Hematopoietic multipotent progenitor cell treated with erythropoietin and hydrocortisone succinate and interleukin-3 and kit ligand, for 4 days (in vitro differentiated cells): ENCODE data around the gene CHRNB4.
"Not testable (repeated sequence)": the region's sequence is repeated elsewhere in the genome, so short reads cannot be mapped to it uniquely, and the experiment has no call there.

Experiments used
- DNase-seq: peaks from one replicate; pipeline ENCODE4 v3.0.0-alpha.2; 2015

The CHRNB4 gene

DNA sequence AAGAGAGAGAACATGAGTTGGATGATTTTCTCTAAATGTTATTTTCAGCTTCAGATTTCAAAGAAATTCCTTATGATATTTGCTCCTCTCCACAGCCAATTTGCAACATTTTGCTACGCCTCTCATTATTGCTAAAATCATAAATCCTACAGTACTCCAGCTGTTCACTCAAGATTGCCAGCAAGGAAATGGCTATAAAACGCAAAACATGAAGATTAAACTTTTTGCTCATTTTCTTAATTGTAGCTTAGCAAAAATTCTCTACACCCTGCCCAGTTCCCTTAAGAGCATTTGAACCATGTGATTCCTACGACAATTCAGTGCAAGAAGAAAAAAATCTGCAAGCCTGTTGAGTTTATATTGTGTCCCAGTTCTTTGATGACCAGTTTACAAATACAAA, 27.0 kb downstream of the CHRNB4 start:
- DNase-seq, result no peak

DNA sequence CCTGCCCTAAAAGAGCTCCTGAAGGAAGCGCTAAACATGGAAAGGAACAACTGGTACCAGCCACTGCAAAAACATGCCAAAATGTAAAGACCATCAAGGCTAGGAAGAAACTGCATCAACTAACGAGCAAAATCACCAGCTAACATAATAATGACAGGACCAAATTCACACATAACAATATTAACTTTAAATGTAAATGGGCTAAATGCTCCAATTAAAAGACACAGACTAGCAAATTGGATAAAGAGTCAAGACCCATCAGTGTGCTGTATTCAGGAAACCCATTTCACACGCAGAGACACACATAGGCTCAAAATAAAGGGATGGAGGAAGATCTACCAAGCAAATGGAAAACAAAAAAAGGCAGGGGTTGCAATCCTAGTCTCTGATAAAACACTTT, 31.5 kb downstream of the CHRNB4 start:
- DNase-seq, result not testable (repeated sequence)

DNA sequence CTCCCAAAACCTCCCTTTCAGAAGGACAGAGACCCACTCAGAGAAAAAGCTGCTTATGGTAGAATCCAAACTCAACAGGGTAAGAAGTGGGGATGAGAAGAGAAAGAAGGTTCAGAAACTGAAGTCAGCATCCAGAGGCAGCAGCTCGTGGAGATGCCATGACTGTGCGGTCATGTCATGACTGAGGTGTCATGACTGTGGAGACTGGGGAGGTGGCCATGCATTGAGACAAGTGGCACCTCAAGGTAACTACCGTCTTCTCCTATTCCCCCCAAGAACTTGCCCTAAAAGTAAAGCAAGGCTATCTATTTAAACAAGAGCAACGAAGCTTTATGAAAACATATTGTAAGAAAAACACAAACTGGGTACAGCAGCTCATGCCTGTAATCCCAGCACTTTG, 35.3 kb downstream of the CHRNB4 start:
- DNase-seq, result no peak

DNA sequence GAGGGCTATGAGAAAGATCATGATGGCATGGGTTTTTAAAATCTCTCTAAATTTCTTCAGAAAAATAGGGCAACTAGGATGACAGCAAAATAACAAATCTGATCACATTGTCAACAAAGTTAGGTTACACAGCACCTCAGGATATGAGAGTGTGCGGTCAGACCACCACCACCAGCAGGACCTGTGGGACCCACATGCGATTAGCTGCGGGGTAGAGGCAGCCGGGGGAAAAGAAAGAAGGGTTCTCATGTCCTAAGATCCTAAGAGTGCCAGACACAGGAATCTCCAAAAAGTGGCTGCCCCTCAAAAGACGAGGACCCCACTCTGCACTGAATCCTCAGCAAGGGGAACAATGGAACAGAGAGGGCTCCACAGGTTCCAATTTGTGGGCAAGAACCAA, 35.8 kb downstream of the CHRNB4 start:
- no peak for DNase-seq

DNA sequence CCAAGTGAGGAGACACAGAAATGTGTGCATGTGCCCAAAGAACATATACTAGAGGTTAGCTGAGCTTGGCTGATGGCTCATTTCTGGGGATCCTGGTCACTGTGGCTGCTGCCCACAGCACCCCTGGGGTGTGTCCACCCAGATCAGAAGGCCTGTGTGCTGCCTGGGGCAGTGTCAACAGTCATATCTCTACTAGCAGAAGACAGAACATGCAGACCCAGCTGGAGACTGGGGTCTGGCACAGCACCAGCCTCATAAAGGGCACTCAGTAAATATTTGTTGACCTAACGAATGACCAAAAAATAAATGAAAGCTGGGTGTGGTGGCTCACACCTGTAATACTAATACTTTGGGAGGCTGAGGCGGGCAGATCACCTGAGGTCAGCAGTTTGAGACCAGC, 36.6 kb downstream of the CHRNB4 start:
- no peak for DNase-seq

DNA sequence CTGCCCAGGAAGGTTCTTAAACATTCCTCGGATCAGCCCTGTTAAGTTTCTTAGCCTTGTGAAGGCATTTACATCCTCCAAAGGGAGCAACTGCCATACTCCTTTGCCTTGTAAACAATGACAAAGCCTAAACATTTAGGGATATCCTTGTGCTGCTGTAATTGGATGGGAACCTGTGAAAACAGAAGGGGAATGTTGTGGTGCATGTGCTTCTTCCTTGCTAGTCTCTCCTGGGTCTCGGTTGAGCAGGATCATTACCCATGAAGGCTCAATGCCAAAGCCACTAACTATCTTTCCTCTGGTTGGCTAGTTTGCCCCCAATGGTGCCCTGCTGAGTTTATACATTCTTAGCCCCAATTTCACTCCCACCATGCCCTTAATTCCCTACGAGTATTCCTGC, 37.5 kb downstream of the CHRNB4 start:
- DNase-seq, result no peak

DNA sequence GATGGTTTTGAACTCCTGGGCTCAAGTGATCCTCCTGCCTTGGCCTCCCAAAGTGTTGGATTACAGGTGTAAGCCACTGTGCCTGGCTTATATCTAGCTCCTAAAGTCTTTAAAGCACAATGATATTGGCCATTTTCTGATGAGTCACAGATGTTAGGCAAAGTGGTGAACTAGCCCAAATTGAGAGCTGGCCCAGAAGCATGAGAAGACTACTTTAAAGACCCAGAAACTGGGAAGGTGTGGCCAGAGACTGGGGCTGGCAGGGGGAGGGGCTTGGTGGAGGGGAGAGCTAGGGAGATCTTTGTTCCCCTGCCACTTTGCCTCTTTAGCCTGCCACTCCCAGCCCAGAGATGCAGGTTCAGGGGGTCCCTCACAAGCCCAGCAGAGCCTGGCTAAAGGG, 41.8 kb downstream of the CHRNB4 start:
- DNase-seq, result peak; percentile 27

DNA sequence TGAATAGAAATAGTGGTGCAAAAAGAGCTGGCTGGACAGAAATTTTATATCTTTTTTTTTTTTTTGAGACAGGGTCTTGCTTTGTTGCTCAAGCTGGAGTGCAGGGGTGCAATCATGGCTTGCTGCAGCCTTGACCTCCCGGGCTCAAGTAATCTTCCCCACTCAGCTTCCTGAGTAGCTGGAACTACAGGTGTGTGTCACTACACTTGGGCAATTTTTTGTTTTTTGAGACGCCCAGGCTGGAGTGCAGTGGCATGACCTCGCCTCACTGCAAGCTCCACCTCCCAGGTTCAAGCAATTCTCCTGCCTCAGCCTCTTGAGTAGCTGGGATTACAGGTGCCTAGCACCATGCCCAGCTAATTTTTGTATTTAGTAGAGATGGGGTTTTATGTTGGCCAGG, 42.7 kb downstream of the CHRNB4 start:
- no peak for DNase-seq

DNA sequence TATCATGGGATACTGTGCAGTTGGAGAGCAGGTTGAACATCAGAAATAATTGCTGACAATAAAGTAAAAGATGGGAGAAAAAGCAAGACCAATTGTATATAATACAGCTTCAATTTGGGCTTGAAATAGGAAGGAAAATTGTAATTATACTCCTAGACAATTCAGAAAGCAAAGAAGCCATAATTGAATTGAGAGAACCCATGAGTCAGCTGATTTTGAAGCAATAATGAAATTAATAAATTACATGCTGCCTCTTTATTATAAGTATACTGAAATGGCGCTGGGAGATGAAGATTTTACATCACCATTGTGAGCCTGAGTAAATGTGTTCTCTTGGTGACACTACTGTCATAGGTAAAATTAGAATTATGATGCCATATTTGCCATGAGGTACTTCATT, 43.4 kb downstream of the CHRNB4 start:
- no peak for DNase-seq

DNA sequence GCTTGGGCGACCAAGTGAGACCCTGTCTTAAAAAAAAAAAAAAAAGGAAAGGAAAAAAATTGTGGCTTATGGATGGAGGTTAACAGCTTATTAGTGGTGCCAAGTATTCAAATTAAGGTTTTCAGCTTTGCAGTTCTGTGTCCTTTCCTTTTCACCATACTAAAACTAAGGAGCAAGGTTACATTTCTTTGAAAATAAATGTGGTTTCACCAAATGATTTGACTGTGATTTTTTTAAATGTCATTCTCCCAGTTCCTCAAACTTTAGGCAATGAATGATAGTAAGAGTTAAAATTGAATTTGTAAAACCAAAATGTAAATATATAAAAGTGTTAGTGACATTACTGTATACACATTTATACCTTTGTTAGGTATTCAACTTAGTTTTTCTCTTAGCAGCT, 66.1 kb downstream of the CHRNB4 start:
- no peak for DNase-seq
